Ishikawa (cell line): ENCODE results near the gene BRD9.

Experiments
- CEBPB ChIP-seq: IDR thresholded peaks from 2 replicates; pipeline ENCODE4 v1.6.1; 2012
- CREB1 ChIP-seq: IDR thresholded peaks from 2 replicates; pipeline ENCODE4 v1.6.1; 2012; ENCODE audit warnings: low read depth
- EGR1 ChIP-seq: IDR thresholded peaks from 2 replicates; pipeline ENCODE4 v1.6.1; 2012
- EP300 ChIP-seq: IDR thresholded peaks from 2 replicates; pipeline ENCODE4 v1.6.1; 2012; ENCODE audit warnings: borderline replicate concordance
- FOXM1 ChIP-seq: IDR thresholded peaks from 2 replicates; pipeline ENCODE4 v1.6.1; 2012; ENCODE audit warnings: low read depth, borderline replicate concordance
- MAX ChIP-seq: IDR thresholded peaks from 2 replicates; pipeline ENCODE4 v1.6.1; 2012
- NFIC ChIP-seq: IDR thresholded peaks from 2 replicates; pipeline ENCODE4 v1.6.1; 2012
- RAD21 ChIP-seq: IDR thresholded peaks from 2 replicates; pipeline ENCODE4 v1.6.1; 2012; ENCODE audit warnings: low read depth
- REST ChIP-seq: IDR thresholded peaks from 2 replicates; pipeline ENCODE4 v1.6.1; 2012; ENCODE audit warnings: low read depth, mild to moderate bottlenecking
- TAF1 ChIP-seq: IDR thresholded peaks from 2 replicates; pipeline ENCODE4 v1.6.1; 2012; ENCODE audit warnings: low read depth, mild to moderate bottlenecking
- TCF12 ChIP-seq: IDR thresholded peaks from 2 replicates; pipeline ENCODE4 v1.6.1; 2012; ENCODE audit warnings: low read depth
- TEAD4 ChIP-seq: IDR thresholded peaks from 2 replicates; pipeline ENCODE4 v1.6.1; 2012
- USF1 ChIP-seq: IDR thresholded peaks from 2 replicates; pipeline ENCODE4 v1.6.1; 2012
- YY1 ChIP-seq: IDR thresholded peaks from 2 replicates; pipeline ENCODE4 v1.6.1; 2012; ENCODE audit warnings: low read depth
- ZBTB7A ChIP-seq: IDR thresholded peaks from 2 replicates; pipeline ENCODE4 v1.6.1; 2012; ENCODE audit warnings: low read depth

Gene BRD9

GRCh38 chr5:886036-886435 is 6.6 kb downstream of the BRD9 start:
- no peak for TF ChIP-seq CREB1
- TF ChIP-seq MAX, result no peak
- no peak for TF ChIP-seq REST
- no peak for TF ChIP-seq TEAD4
- TF ChIP-seq RAD21, result no peak
- no peak for TF ChIP-seq USF1
- no peak for TF ChIP-seq EP300
- TF ChIP-seq ZBTB7A, result no peak
- no peak for TF ChIP-seq NFIC
- TF ChIP-seq YY1, result no peak
- TF ChIP-seq EGR1, result no peak
- TF ChIP-seq TCF12, result no peak
- no peak for TF ChIP-seq TAF1
- TF ChIP-seq CEBPB, result no peak
- TF ChIP-seq FOXM1, result no peak

- TF ChIP-seq REST, result no peak
- no peak for TF ChIP-seq EP300
- no peak for TF ChIP-seq TAF1
- TF ChIP-seq CREB1, result no peak
- TF ChIP-seq USF1, result no peak
- TF ChIP-seq TCF12, result no peak
- TF ChIP-seq FOXM1, result no peak
- no peak for TF ChIP-seq RAD21
Measured at GRCh38 chr5:885529-885928, 7.1 kb downstream of the BRD9 start.

GRCh38 chr5:885127-885442 is 7.5 kb downstream of the BRD9 start:
- TF ChIP-seq CREB1 (no peak), TEAD4 (no peak), NFIC (no peak), MAX (no peak), TCF12 (no peak), CEBPB (no peak), YY1 (no peak), EP300 (no peak), TAF1 (no peak), REST (no peak)

GRCh38 chr5:884345-885126 is 8.1 kb downstream of the BRD9 start:
- no peak for TF ChIP-seq EGR1
- no peak for TF ChIP-seq RAD21
- no peak for TF ChIP-seq ZBTB7A
- TF ChIP-seq NFIC, result no peak
- no peak for TF ChIP-seq TEAD4
- TF ChIP-seq YY1, result no peak
